ENCODE measurements around the gene CYP26A1. TPM values are rescaled to one million over a fixed set of nuclear protein-coding genes. Genes with fewer than 3 reads are reported as not detected.

Gene CYP26A1
- total RNA-seq, 1 experiment from 2014 or later = 0.17 TPM

GRCh38 chr10:93068411-93069244 is 5.1 kb upstream of the CYP26A1 start (continued):
- TF ChIP-seq CTCF (IDR thresholded peaks at IDR 0.05 in 2 of 3, conservative IDR thresholded peaks at IDR 0.05 in 1 of 3; ENCODE audit: borderline replicate concordance in 1 of 3, insufficient read depth in 1 of 3, low read depth in 2 of 3, low read length in 2 of 3) (no peak), ZBTB33 (IDR thresholded peaks at IDR 0.05; ENCODE audit: extremely low read depth, insufficient replicate concordance, low read length) (no peak), EZH2 (IDR thresholded peaks at IDR 0.05) (no peak), TCF7L2 (IDR thresholded peaks at IDR 0.05; ENCODE audit: borderline replicate concordance, extremely low read depth, insufficient read depth, insufficient read length) (no peak), ZNF274 (IDR thresholded peaks at IDR 0.05; ENCODE audit: low read depth, low read length) (no peak), SIN3A (IDR thresholded peaks at IDR 0.05; ENCODE audit: low read depth) (no peak), CBX3 (IDR thresholded peaks at IDR 0.05; ENCODE audit: low read depth) (no peak), MAX (IDR thresholded peaks at IDR 0.05) (no peak)

- Histone ChIP-seq H3K4me2 (ENCODE audit: low read length) (no peak overlapping the region), H3K9me3 (ENCODE audit: control insufficient read depth in 1 of 2, insufficient read depth in 1 of 2, low read depth in 1 of 2, low read length in 2 of 2) (no peaks in the 10 kb centered on the region), H3K4me3 (replicated peaks in 1 of 2; ENCODE audit: low read depth in 1 of 2, low read length in 2 of 2) (no peak overlapping the region), H3K9me2 (ENCODE audit: insufficient read depth) (no peaks in the 10 kb centered on the region), H3K27ac (ENCODE audit: low read depth, low read length) (no peak overlapping the region), H3K36me3 (ENCODE audit: control insufficient read depth in 1 of 2, insufficient read depth in 2 of 2, low read length in 2 of 2) (no peaks in the 10 kb centered on the region), H2AFZ (ENCODE audit: low read depth, low read length, poor library complexity, severe bottlenecking) (no peak overlapping the region), H3K9ac (ENCODE audit: low read length) (no peak overlapping the region), H3K79me2 (ENCODE audit: insufficient read depth, low read length) (no peaks in the 10 kb centered on the region), H3K27me3 (ENCODE audit: insufficient read depth, low read length) (no peaks in the 10 kb centered on the region), H4K20me1 (ENCODE audit: insufficient read depth) (no peaks in the 10 kb centered on the region), H3K4me1 (ENCODE audit: control insufficient read depth in 1 of 2, insufficient read depth in 2 of 2, low read length in 2 of 2) (peaks cover 4 to 10% of the 10 kb centered on the region in 2 experiments; a peak in 2 of 4 replicates)
- DNase-seq (ENCODE audit: low read depth, low spot score) (no peak), ATAC-seq (no peak)
- intact Hi-C loops (cut with micrococcal nuclease) = no loop called here
- ChIA-PET RAD21 (ENCODE audit: low non-redundant PET in 1 of 2, low total read pairs in 2 of 2, uncharacterized antibody in 2 of 2, unreplicated experiment in 2 of 2) (no interaction called here), POLR2A (no interaction called here), CTCF (interaction anchor here (0.9 kb wide), 1 partner anchor 182 kb away, joined by 3 read pairs; no protein-coding TSS in a partner anchor)
- no peak for TF ChIP-seq ZNF274 (IDR thresholded peaks at IDR 0.05; ENCODE audit: low read depth, low read length)
- TF ChIP-seq ATF3 (IDR thresholded peaks at IDR 0.05) = no peak
- no peak for TF ChIP-seq YY1 (IDR thresholded peaks at IDR 0.05; ENCODE audit: extremely low read depth, insufficient replicate concordance, low read depth, low read length)
- TF ChIP-seq MAX (IDR thresholded peaks at IDR 0.05) = no peak
- TF ChIP-seq RAD21 (IDR thresholded peaks at IDR 0.05; ENCODE audit: low read depth) = no peak
- no peak for TF ChIP-seq SRF (IDR thresholded peaks at IDR 0.05; ENCODE audit: low read depth)
- TF ChIP-seq SP1 (IDR thresholded peaks at IDR 0.05; ENCODE audit: low read depth) = no peak
- no peak for TF ChIP-seq POLR2A (IDR thresholded peaks at IDR 0.05; ENCODE audit: borderline replicate concordance, extremely low read depth, insufficient read depth, insufficient read length)
- no TSS peak for BruUV-seq (replicated peaks)
Observed at GRCh38 chr10:93069245-93069561, 4.5 kb upstream of the CYP26A1 start.
